ENCODE data around the gene FBXL20. TPM values are rescaled to one million over a fixed set of nuclear protein-coding genes. Genes with fewer than 3 reads are reported as not detected.

The FBXL20 gene
- total and polyA plus RNA-seq, 2 experiments from 2014 or later, result 9.7 to 11.3 TPM

- H3K4me2 ChIP-seq (ENCODE audit: unreplicated experiment), result no peak overlapping the region
- no peak for DNase-seq
- in situ Hi-C loops (cut with MboI), result no loop called here
- H3K27me3 ChIP-seq (replicated peaks; ENCODE audit: insufficient read depth), result no peaks in the 10 kb centered on the region
- no peaks in the 10 kb centered on the region for H3K9me2 ChIP-seq (ENCODE audit: insufficient read depth)
- no peaks in the 10 kb centered on the region for H4K20me1 ChIP-seq (ENCODE audit: insufficient read depth)
- no peaks in the 10 kb centered on the region for H3K9me3 ChIP-seq (ENCODE audit: low read depth)
- TF ChIP-seq EZH2phosphoT487 (IDR thresholded peaks at IDR 0.05; ENCODE audit: insufficient read depth, low read depth) (no peak), EZH2 (IDR thresholded peaks at IDR 0.05; ENCODE audit: insufficient read depth, poor library complexity, severe bottlenecking) (no peak)
- no peak overlapping the region for H3K9ac ChIP-seq
- no peak overlapping the region for H2AFZ ChIP-seq
- no peak overlapping the region for H3K4me3 ChIP-seq
- H3F3A ChIP-seq (ENCODE audit: insufficient read depth), result no peaks in the 10 kb centered on the region
- H3K36me3 ChIP-seq (ENCODE audit: low read depth), result no peaks in the 10 kb centered on the region
- no peaks in the 10 kb centered on the region for H3K4me1 ChIP-seq (ENCODE audit: insufficient read depth)
- H3K79me2 ChIP-seq (ENCODE audit: insufficient read depth), result no peaks in the 10 kb centered on the region
- 64% methylated on average over 8 of the region's 8 CpGs for WGBS, 2 experiments (ENCODE audit: low coverage in 1 of 2, low lambda C conversion rate in 2 of 2, missing lambda C conversion rate in 2 of 2)
- no peak overlapping the region for H3K27ac ChIP-seq
Measured at GRCh38 chr17:39218906-39219305, 182.5 kb downstream of the FBXL20 start.

- Histone ChIP-seq H4K20me1 (ENCODE audit: insufficient read depth) (no peaks in the 10 kb centered on the region), H3K27me3 (replicated peaks; ENCODE audit: insufficient read depth) (no peaks in the 10 kb centered on the region), H3K9ac (no peak overlapping the region), H3F3A (ENCODE audit: insufficient read depth) (no peaks in the 10 kb centered on the region), H2AFZ (no peak overlapping the region), H3K4me1 (ENCODE audit: insufficient read depth) (no peaks in the 10 kb centered on the region), H3K79me2 (ENCODE audit: insufficient read depth) (no peaks in the 10 kb centered on the region), H3K36me3 (ENCODE audit: low read depth) (no peaks in the 10 kb centered on the region), H3K27ac (no peak overlapping the region), H3K9me2 (ENCODE audit: insufficient read depth) (no peaks in the 10 kb centered on the region), H3K4me3 (no peak overlapping the region), H3K9me3 (ENCODE audit: low read depth) (no peaks in the 10 kb centered on the region), H3K4me2 (ENCODE audit: unreplicated experiment) (no peak overlapping the region)
- TF ChIP-seq EZH2phosphoT487 (IDR thresholded peaks at IDR 0.05; ENCODE audit: insufficient read depth, low read depth), result no peak
- TF ChIP-seq EZH2 (IDR thresholded peaks at IDR 0.05; ENCODE audit: insufficient read depth, poor library complexity, severe bottlenecking), result no peak
- no peak for DNase-seq
- in situ Hi-C loops (cut with MboI), result no loop called here
- 30 to 36% methylated on average over 16 to 24 of the region's 24 CpGs for WGBS, 2 experiments (ENCODE audit: low coverage in 1 of 2, low lambda C conversion rate in 2 of 2, missing lambda C conversion rate in 2 of 2)
Measured at GRCh38 chr17:39217734-39218369, 183.6 kb downstream of the FBXL20 start.

GRCh38 chr17:39213852-39214251 is 187.6 kb downstream of the FBXL20 start:
- H3K4me2 ChIP-seq (ENCODE audit: unreplicated experiment), result no peak overlapping the region
- H3K36me3 ChIP-seq (ENCODE audit: low read depth), result no peaks in the 10 kb centered on the region
- no peak overlapping the region for H3K4me3 ChIP-seq
- DNase-seq, result peak; percentile 45
- no peaks in the 10 kb centered on the region for H3K9me3 ChIP-seq (ENCODE audit: low read depth)
- TF ChIP-seq EZH2phosphoT487 (IDR thresholded peaks at IDR 0.05; ENCODE audit: insufficient read depth, low read depth) (no peak), EZH2 (IDR thresholded peaks at IDR 0.05; ENCODE audit: insufficient read depth, poor library complexity, severe bottlenecking) (no peak)
- H3K9ac ChIP-seq, result no peak overlapping the region
- in situ Hi-C loops (cut with MboI), result no loop called here
- H3K79me2 ChIP-seq (ENCODE audit: insufficient read depth), result no peaks in the 10 kb centered on the region
- H2AFZ ChIP-seq, result no peak overlapping the region
- H3K4me1 ChIP-seq (ENCODE audit: insufficient read depth), result peaks cover 7% of the 10 kb centered on the region
- no peaks in the 10 kb centered on the region for H3K27me3 ChIP-seq (replicated peaks; ENCODE audit: insufficient read depth)
- H4K20me1 ChIP-seq (ENCODE audit: insufficient read depth), result no peaks in the 10 kb centered on the region
- 65 to 69% methylated on average over 9 of the region's 9 CpGs for WGBS, 2 experiments (ENCODE audit: low coverage in 1 of 2, low lambda C conversion rate in 2 of 2, missing lambda C conversion rate in 2 of 2)
- H3K9me2 ChIP-seq (ENCODE audit: insufficient read depth), result no peaks in the 10 kb centered on the region
- no peak overlapping the region for H3K27ac ChIP-seq
- no peaks in the 10 kb centered on the region for H3F3A ChIP-seq (ENCODE audit: insufficient read depth)

GRCh38 chr17:39212841-39213480 is 188.5 kb downstream of the FBXL20 start:
- no peak overlapping the region for H3K27ac ChIP-seq
- in situ Hi-C loops (cut with MboI), result no loop called here
- H3K4me1 ChIP-seq (ENCODE audit: insufficient read depth), result peaks cover 7% of the 10 kb centered on the region
- H3F3A ChIP-seq (ENCODE audit: insufficient read depth), result no peaks in the 10 kb centered on the region
- H3K79me2 ChIP-seq (ENCODE audit: insufficient read depth), result no peaks in the 10 kb centered on the region
- no peak overlapping the region for H3K9ac ChIP-seq
- DNase-seq, result no peak
- WGBS, 2 experiments (ENCODE audit: low coverage in 1 of 2, low lambda C conversion rate in 2 of 2, missing lambda C conversion rate in 2 of 2), result 62 to 64% methylated on average over 9 to 16 of the region's 16 CpGs
- no peak overlapping the region for H3K4me2 ChIP-seq (ENCODE audit: unreplicated experiment)
- no peaks in the 10 kb centered on the region for H3K36me3 ChIP-seq (ENCODE audit: low read depth)
- H3K9me3 ChIP-seq (ENCODE audit: low read depth), result no peaks in the 10 kb centered on the region
- H2AFZ ChIP-seq, result no peak overlapping the region
- no peak for TF ChIP-seq EZH2phosphoT487 (IDR thresholded peaks at IDR 0.05; ENCODE audit: insufficient read depth, low read depth)
- no peak for TF ChIP-seq EZH2 (IDR thresholded peaks at IDR 0.05; ENCODE audit: insufficient read depth, poor library complexity, severe bottlenecking)
- H3K27me3 ChIP-seq (replicated peaks; ENCODE audit: insufficient read depth), result no peaks in the 10 kb centered on the region
- H3K9me2 ChIP-seq (ENCODE audit: insufficient read depth), result no peaks in the 10 kb centered on the region
- H4K20me1 ChIP-seq (ENCODE audit: insufficient read depth), result no peaks in the 10 kb centered on the region
- no peak overlapping the region for H3K4me3 ChIP-seq

All from GM23248 (cell line).